Muscle of back (tissue), 10 donors: ENCODE results near the gene TSTD2. TPM values are rescaled to one million over a fixed set of nuclear protein-coding genes. Genes with fewer than 3 reads are reported as not detected.

Experiments
- polyA plus RNA-seq, 10 donors: library from polyadenylated mRNA; unstranded; fragments of 120-200 nt; gene quantifications; one replicate each; pipeline ENCODE4 v1.2.1, GENCODE V29; 2013; ENCODE audit not compliant: insufficient read length in 10 of 10

TSTD2 gene
- polyA plus RNA-seq, 10 donors = 15.5 to 31.7 (median 25.3) TPM

Other genes starting within 250 kb of the TSTD2 start
- 1 to 10 TPM; 4.0 to 5.7 (median 5.0) TPM for gene TDRD7, start 221.3 kb downstream of the TSTD2 start, polyA plus RNA-seq
- 100 to 1,000 TPM in 9 of 10 donors, 10 to 100 TPM in 1; 70.8 to 161 (median 128) TPM for gene TMOD1, start 131.7 kb downstream of the TSTD2 start, polyA plus RNA-seq
- 10 to 100 TPM; 27.6 to 44.2 (median 38.5) TPM for gene NCBP1, start 453 bp upstream of the TSTD2 start, polyA plus RNA-seq
- gene XPA, start 64.0 kb upstream of the TSTD2 start, polyA plus RNA-seq = 10 to 100 TPM; 16.5 to 26.7 (median 20.1) TPM
- under 1 TPM in 1 of 10 donors, not detected in 9; 0.07 TPM for gene FOXE1, start 219.9 kb upstream of the TSTD2 start, polyA plus RNA-seq